HG03280 (cell line): ENCODE results near the gene WDFY4.

ENCODE experiments used
- ATAC-seq: cut with Tn5 transposase; IDR thresholded peaks from one replicate; pipeline ENCODE4 v1.9.1; 2021; ENCODE audit warnings: mild to moderate bottlenecking, moderate library complexity; ENCODE audit not compliant: unreplicated experiment

The WDFY4 gene

GRCh38 chr10:48932831-48933664 is 248.4 kb downstream of the WDFY4 start:
- no peak for ATAC-seq

GRCh38 chr10:48934672-48935501 is 250.2 kb downstream of the WDFY4 start:
- ATAC-seq: no peak

GRCh38 chr10:48935577-48935976 is 250.9 kb downstream of the WDFY4 start:
- no peak for ATAC-seq

- no peak for ATAC-seq
Observed at GRCh38 chr10:48937796-48938195, 253.1 kb downstream of the WDFY4 start.

GRCh38 chr10:48938281-48938680 is 253.6 kb downstream of the WDFY4 start:
- ATAC-seq: no peak

GRCh38 chr10:48938990-48939536 is 254.4 kb downstream of the WDFY4 start:
- ATAC-seq: no peak

- no peak for ATAC-seq
Observed at GRCh38 chr10:48939790-48940325, 255.2 kb downstream of the WDFY4 start, which contains the start of gene LRRC18. Gene LRRC18, minus strand, starts transcription at chr10:48939840. Its CDS starts 25,685 bp downstream, at chr10:48914155.

GRCh38 chr10:48940372-48940771 is 255.7 kb downstream of the WDFY4 start:
- ATAC-seq: no peak

GRCh38 chr10:48940958-48941357 is 256.3 kb downstream of the WDFY4 start:
- no peak for ATAC-seq

- no peak for ATAC-seq
Observed at GRCh38 chr10:48941427-48942075, 256.9 kb downstream of the WDFY4 start.

GRCh38 chr10:48943096-48943495 is 258.4 kb downstream of the WDFY4 start:
- no peak for ATAC-seq

GRCh38 chr10:48944171-48944570 is 259.5 kb downstream of the WDFY4 start:
- no peak for ATAC-seq

GRCh38 chr10:48945441-48946130 is 260.9 kb downstream of the WDFY4 start:
- ATAC-seq: no peak

GRCh38 chr10:48946332-48946731 is 261.7 kb downstream of the WDFY4 start:
- ATAC-seq: no peak

GRCh38 chr10:48946891-48947500 is 262.3 kb downstream of the WDFY4 start:
- no peak for ATAC-seq

- ATAC-seq: no peak
Observed at GRCh38 chr10:48947690-48948469, 263.2 kb downstream of the WDFY4 start.

- no peak for ATAC-seq
Observed at GRCh38 chr10:48948470-48949037, 263.9 kb downstream of the WDFY4 start.

GRCh38 chr10:48951707-48952106 is 267.0 kb downstream of the WDFY4 start:
- ATAC-seq: no peak
